NB4 (cell line): ENCODE results near the gene SIRT1.
"Not testable (repeated sequence)": the region's sequence is repeated elsewhere in the genome, so short reads cannot be mapped to it uniquely, and the experiment has no call there.

Experiments
- CTCF ChIP-seq: IDR thresholded peaks from one replicate; pipeline ENCODE4 v1.5.1; 2012; ENCODE audit warnings: low read depth, low read length
- MAX ChIP-seq: IDR thresholded peaks from 2 replicates; pipeline ENCODE4 v1.6.1; 2011; ENCODE audit warnings: low read depth, low read length
- MYC ChIP-seq: IDR thresholded peaks from 2 replicates; pipeline ENCODE4 v1.6.1; 2011; ENCODE audit warnings: low read depth, low read length
- POLR2A ChIP-seq: IDR thresholded peaks from 2 replicates; pipeline ENCODE4 v1.6.1; 2011; ENCODE audit warnings: mild to moderate bottlenecking; ENCODE audit not compliant: insufficient read length; ENCODE audit errors: extremely low read depth

- TF ChIP-seq CTCF, MAX, POLR2A, MYC: not testable (repeated sequence)
Measured at GRCh38 chr10:67839511-67839910, 44.9 kb upstream of the SIRT1 start.
